Lower leg skin (tissue), 3 donors: ENCODE measurements around the gene TYRO3.

ENCODE experiments used
- CTCF ChIP-seq, 3 donors: fragments of 450-650 bp; IDR thresholded peaks; one replicate each; pipeline ENCODE4 v1.5.1; 2016; ENCODE audit warnings: antibody characterized with exemption in 3 of 3, mild to moderate bottlenecking in 3 of 3, moderate library complexity in 2 of 3
- POLR2A ChIP-seq, 2 donors: fragments of 450-650 bp; IDR thresholded peaks; one replicate each; pipeline ENCODE4 v1.6.1; 2016 to 2017; ENCODE audit warnings: antibody characterized with exemption in 2 of 2, mild to moderate bottlenecking in 1 of 2, moderate library complexity in 1 of 2

GRCh38 chr15:41609123-41609522 lies 50.1 kb downstream of the TYRO3 start:
- TF ChIP-seq CTCF (IDR thresholded peaks at IDR 0.05) = no peak
- TF ChIP-seq POLR2A (IDR thresholded peaks at IDR 0.05) = no peak
